Fibroblast of mammary gland (primary cell): ENCODE data around the gene MAML3.

Experiments
- DNase-seq: peaks from one replicate; pipeline ENCODE4 v3.0.0-alpha.2; 2010; ENCODE audit warnings: low read depth
- H3K4me3 ChIP-seq: 2 replicates; pipeline ENCODE4 v1.5.1; 2011; ENCODE audit warnings: low read depth, mild to moderate bottlenecking, low read length, moderate library complexity; ENCODE audit not compliant: control insufficient read depth
- CTCF ChIP-seq: conservative IDR thresholded peaks from 2 replicates; pipeline ENCODE4 v1.5.1; 2011; ENCODE audit warnings: low read depth, low read length, inconsistent platforms; ENCODE audit not compliant: control insufficient read depth, insufficient read depth

MAML3 gene

GRCh38 chr4:140126261-140126660, 27.7 kb downstream of the MAML3 start:
- DNase-seq: no peak
- TF ChIP-seq CTCF: no peak
- H3K4me3 ChIP-seq: no peak overlapping the region

GRCh38 chr4:140125374-140125773, 28.6 kb downstream of the MAML3 start:
- DNase-seq: no peak
- H3K4me3 ChIP-seq: no peak overlapping the region
- no peak for TF ChIP-seq CTCF

- H3K4me3 ChIP-seq: no peak overlapping the region
- DNase-seq: no peak
- TF ChIP-seq CTCF: no peak
Observed at GRCh38 chr4:140123666-140124377, 30.2 kb downstream of the MAML3 start.

GRCh38 chr4:140122891-140123290, 31.1 kb downstream of the MAML3 start:
- no peak for TF ChIP-seq CTCF
- no peak for DNase-seq
- no peak overlapping the region for H3K4me3 ChIP-seq

- no peak for DNase-seq
- no peak for TF ChIP-seq CTCF
- no peak overlapping the region for H3K4me3 ChIP-seq
Observed at GRCh38 chr4:140121646-140122045, 32.3 kb downstream of the MAML3 start.

GRCh38 chr4:140118931-140119640, 34.9 kb downstream of the MAML3 start:
- no peak for TF ChIP-seq CTCF
- DNase-seq: no peak
- no peak overlapping the region for H3K4me3 ChIP-seq
